Activated CD4-positive, alpha-beta memory T cell treated with anti-CD3 and anti-CD28 coated beads, Interleukin-2, amount 10 ng/mL, durations not matched to agents 7 days and 5 days (primary cell): Measurements from ENCODE around the gene DNAI7. TPM values are rescaled to one million over a fixed set of nuclear protein-coding genes. Genes with fewer than 3 reads are reported as not detected.

ENCODE experiments used
- total RNA-seq, 2 experiments: library from RNA; stranded (reverse); gene quantifications; one replicate each; pipeline ENCODE4 v1.2.3, GENCODE V29; 2021

Gene DNAI7
- total RNA-seq, 2 experiments from 2014 or later, result not detected

Other genes starting within 250 kb of the DNAI7 start
- gene BCAT1, start 246.1 kb downstream of the DNAI7 start, total RNA-seq, result 10 to 100 TPM; 22.8 to 24.8 TPM
- gene ETFRF1, start 77 bp upstream of the DNAI7 start, total RNA-seq, result 10 to 100 TPM; 10.9 to 11.3 TPM
- 10 to 100 TPM; 38.5 to 40.5 TPM for gene KRAS, start 55.8 kb upstream of the DNAI7 start, total RNA-seq